ENCODE results near the gene FDX2. TPM values are rescaled to one million over a fixed set of nuclear protein-coding genes. Genes with fewer than 3 reads are reported as not detected.

Gene FDX2
- total and polyA plus RNA-seq, 7 donors, result 19.2 to 45.9 (median 25.2) TPM

DNA sequence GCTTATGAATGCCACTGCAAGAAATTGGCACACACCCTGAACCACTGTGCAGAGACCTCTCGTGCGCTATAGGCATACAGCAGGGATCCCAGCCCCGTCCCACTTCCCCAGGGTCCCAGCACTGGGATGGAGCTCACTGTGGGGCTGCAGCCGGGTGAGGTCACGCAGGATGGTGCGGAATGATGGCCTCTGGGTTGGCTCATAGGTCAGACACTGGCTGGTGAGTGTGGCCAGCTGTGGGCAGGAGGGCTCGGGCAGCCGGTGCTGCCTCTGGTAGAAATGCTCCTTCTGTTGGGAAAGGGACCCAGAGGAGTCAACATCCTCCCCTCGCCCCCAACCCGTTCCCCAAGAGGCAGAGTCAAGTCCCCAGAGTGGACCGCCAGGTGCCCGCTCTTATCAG is 40.6 kb upstream of the FDX2 start:
- H3K4me1 ChIP-seq, result no peaks in the 10 kb centered on the region
- DNase-seq, result no peak
- WGBS, 2 donors, result 97% methylated on average over 12 of the region's 12 CpGs
- H3K9me3 ChIP-seq, result no peaks in the 10 kb centered on the region
- no peak for TF ChIP-seq POLR2A (IDR thresholded peaks at IDR 0.05)
- TF ChIP-seq POLR2AphosphoS5 (IDR thresholded peaks at IDR 0.05), result no peak
- TF ChIP-seq EP300 (IDR thresholded peaks at IDR 0.05), result no peak
- TF ChIP-seq, protein P1, sequence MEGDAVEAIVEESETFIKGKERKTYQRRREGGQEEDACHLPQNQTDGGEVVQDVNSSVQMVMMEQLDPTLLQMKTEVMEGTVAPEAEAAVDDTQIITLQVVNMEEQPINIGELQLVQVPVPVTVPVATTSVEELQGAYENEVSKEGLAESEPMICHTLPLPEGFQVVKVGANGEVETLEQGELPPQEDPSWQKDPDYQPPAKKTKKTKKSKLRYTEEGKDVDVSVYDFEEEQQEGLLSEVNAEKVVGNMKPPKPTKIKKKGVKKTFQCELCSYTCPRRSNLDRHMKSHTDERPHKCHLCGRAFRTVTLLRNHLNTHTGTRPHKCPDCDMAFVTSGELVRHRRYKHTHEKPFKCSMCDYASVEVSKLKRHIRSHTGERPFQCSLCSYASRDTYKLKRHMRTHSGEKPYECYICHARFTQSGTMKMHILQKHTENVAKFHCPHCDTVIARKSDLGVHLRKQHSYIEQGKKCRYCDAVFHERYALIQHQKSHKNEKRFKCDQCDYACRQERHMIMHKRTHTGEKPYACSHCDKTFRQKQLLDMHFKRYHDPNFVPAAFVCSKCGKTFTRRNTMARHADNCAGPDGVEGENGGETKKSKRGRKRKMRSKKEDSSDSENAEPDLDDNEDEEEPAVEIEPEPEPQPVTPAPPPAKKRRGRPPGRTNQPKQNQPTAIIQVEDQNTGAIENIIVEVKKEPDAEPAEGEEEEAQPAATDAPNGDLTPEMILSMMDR (IDR thresholded peaks at IDR 0.05), result no peak
- intact Hi-C loops (cut with DNase I), result no loop called here
- H3K27me3 ChIP-seq, result no peaks in the 10 kb centered on the region
- H3K27ac ChIP-seq, result no peak overlapping the region
- peaks cover 0 to 89% (median 28%) of the 10 kb centered on the region in 4 donors for H3K36me3 ChIP-seq
- no peak overlapping the region for H3K4me3 ChIP-seq

DNA sequence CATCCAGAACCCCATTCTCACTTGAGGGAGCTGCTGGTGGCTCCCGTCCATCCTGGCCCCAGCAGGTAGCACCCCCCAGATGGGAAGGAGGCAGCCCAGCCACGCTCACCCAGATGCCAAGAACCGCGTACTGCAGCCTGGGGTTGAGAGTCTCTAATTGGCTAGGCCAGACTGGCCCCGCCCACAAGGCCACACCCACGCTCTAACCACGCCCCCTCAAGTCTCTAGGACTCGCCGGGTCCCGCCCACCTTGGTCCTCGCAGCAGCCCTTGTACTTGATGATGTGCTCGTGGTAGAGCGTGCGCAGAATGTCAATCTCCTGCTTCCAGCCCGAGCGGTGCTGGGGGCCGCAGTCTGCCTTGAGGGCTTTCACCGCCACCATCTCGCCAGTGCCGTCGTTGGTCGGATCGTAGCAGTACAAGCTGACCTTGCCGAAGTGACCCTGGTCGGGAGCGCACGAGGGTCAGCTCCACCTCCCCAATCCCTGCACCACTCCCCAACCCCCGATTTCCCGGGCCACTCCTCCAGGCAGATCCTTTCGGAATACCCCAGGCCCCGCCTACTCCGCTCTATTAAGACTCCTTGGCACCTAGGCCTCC is 38.1 kb upstream of the FDX2 start:
- intact Hi-C loops (cut with DNase I), result no loop called here
- Histone ChIP-seq H3K36me3 (peaks cover 0 to 84% (median 25%) of the 10 kb centered on the region in 4 donors), H3K9me3 (no peaks in the 10 kb centered on the region), H3K27me3 (no peaks in the 10 kb centered on the region), H3K27ac (peak overlapping the region in 1 of 4 donors; percentile 42), H3K4me1 (no peaks in the 10 kb centered on the region), H3K4me3 (no peak overlapping the region)
- DNase-seq, result no peak
- 90 to 93% methylated on average over 32 of the region's 32 CpGs for WGBS, 2 donors
- TF ChIP-seq POLR2A (IDR thresholded peaks at IDR 0.05) (no peak), EP300 (IDR thresholded peaks at IDR 0.05) (no peak), POLR2AphosphoS5 (IDR thresholded peaks at IDR 0.05) (no peak)
- TF ChIP-seq, protein P1 (IDR thresholded peaks at IDR 0.05), result no peak

GRCh38 chr19:10352764-10353671 is 37.2 kb upstream of the FDX2 start:
- H3K36me3 ChIP-seq, result peaks cover 0 to 76% (median 22%) of the 10 kb centered on the region in 4 donors
- H3K27me3 ChIP-seq, result no peaks in the 10 kb centered on the region
- intact Hi-C loops (cut with DNase I), result no loop called here
- peak; percentile 74 for DNase-seq
- H3K9me3 ChIP-seq, result no peaks in the 10 kb centered on the region
- TF ChIP-seq, protein P1 (IDR thresholded peaks at IDR 0.05), result no peak
- no peak for TF ChIP-seq POLR2AphosphoS5 (IDR thresholded peaks at IDR 0.05)
- TF ChIP-seq EP300 (IDR thresholded peaks at IDR 0.05), result no peak
- no peak for TF ChIP-seq POLR2A (IDR thresholded peaks at IDR 0.05)
- no peak overlapping the region for H3K4me3 ChIP-seq
- peak overlapping the region in 2 of 4 donors; percentile 40 to 42 for H3K27ac ChIP-seq
- 85 to 93% methylated on average over 63 of the region's 63 CpGs for WGBS, 2 donors
- H3K4me1 ChIP-seq, result no peaks in the 10 kb centered on the region

- 74 to 81% methylated on average over 10 of the region's 10 CpGs for WGBS, 2 donors
These were observed 30.7 kb upstream of the FDX2 start for GRCh38 chr19:10346509-10346908.

GRCh38 chr19:10344780-10345179 is 29.0 kb upstream of the FDX2 start:
- Histone ChIP-seq H3K9me3 (no peaks in the 10 kb centered on the region), H3K36me3 (peaks cover 0 to 4% (median 1%) of the 10 kb centered on the region in 4 donors), H3K27ac (no peak overlapping the region), H3K4me3 (no peak overlapping the region), H3K4me1 (no peaks in the 10 kb centered on the region), H3K27me3 (no peaks in the 10 kb centered on the region)
- no peak for DNase-seq
- 86 to 89% methylated on average over 10 of the region's 10 CpGs for WGBS, 2 donors
- intact Hi-C loops (cut with DNase I), result no loop called here
- TF ChIP-seq EP300 (IDR thresholded peaks at IDR 0.05) (no peak), POLR2A (IDR thresholded peaks at IDR 0.05) (no peak), POLR2AphosphoS5 (IDR thresholded peaks at IDR 0.05) (no peak)
- TF ChIP-seq, protein P1 (IDR thresholded peaks at IDR 0.05), result no peak

More at GRCh38 chr19:10346509-10346908, 30.7 kb upstream of the FDX2 start:
- intact Hi-C loops (cut with DNase I), result no loop called here
- no peaks in the 10 kb centered on the region for H3K27me3 ChIP-seq
- no peaks in the 10 kb centered on the region for H3K9me3 ChIP-seq
- peaks cover 0 to 21% (median 5%) of the 10 kb centered on the region in 4 donors for H3K36me3 ChIP-seq
- no peak for TF ChIP-seq EP300 (IDR thresholded peaks at IDR 0.05)
- no peak for DNase-seq
- no peak overlapping the region for H3K4me3 ChIP-seq
- no peak overlapping the region for H3K27ac ChIP-seq
- H3K4me1 ChIP-seq, result no peaks in the 10 kb centered on the region

All from sigmoid colon (tissue), 7 donors.